HCT116 (cell line): ENCODE measurements around the gene TRIM45.

Experiments
- CEBPB ChIP-seq: IDR thresholded peaks from 2 replicates; pipeline ENCODE4 v1.6.1; 2012; ENCODE audit warnings: low read depth
- CTCF ChIP-seq, 3 experiments: fragments of 200-600 bp in 1 of 3; sonication (generic) in 1 of 3; IDR thresholded peaks in 2 of 3; conservative IDR thresholded peaks in 1 of 3; 2 replicates each; pipeline ENCODE4 v1.5.1; 2012 to 2017; ENCODE audit warnings: low read depth in 2 of 3, low read length in 2 of 3, antibody characterized with exemption in 1 of 3, borderline replicate concordance in 1 of 3, control low read depth in 1 of 3, mild to moderate bottlenecking in 1 of 3, mixed read lengths in 1 of 3, mixed run types in 1 of 3, moderate library complexity in 1 of 3; ENCODE audit not compliant: insufficient read depth in 1 of 3
- EZH2 ChIP-seq: fragments of 200-600 bp; sonication (generic); IDR thresholded peaks from 2 replicates; pipeline ENCODE4 v1.6.1; 2017; ENCODE audit warnings: antibody characterized with exemption, mixed run types
- EZH2phosphoT487 ChIP-seq: fragments of 200-600 bp; IDR thresholded peaks from 2 replicates; pipeline ENCODE4 v1.6.1; 2018; ENCODE audit warnings: antibody characterized with exemption, borderline replicate concordance
- JUND ChIP-seq: IDR thresholded peaks from 2 replicates; pipeline ENCODE4 v1.6.1; 2012
- POLR2A ChIP-seq: IDR thresholded peaks from 2 replicates; pipeline ENCODE4 v1.7.0; 2011; ENCODE audit warnings: borderline replicate concordance; ENCODE audit not compliant: insufficient read depth, insufficient read length; ENCODE audit errors: extremely low read depth
- POLR2AphosphoS5 ChIP-seq: IDR thresholded peaks from 2 replicates; pipeline ENCODE4 v1.6.1; 2011; ENCODE audit warnings: mild to moderate bottlenecking, low read depth, low read length, moderate library complexity
- SIN3A ChIP-seq: IDR thresholded peaks from 2 replicates; pipeline ENCODE4 v1.6.1; 2012; ENCODE audit warnings: low read depth
- SP1 ChIP-seq: IDR thresholded peaks from 2 replicates; pipeline ENCODE4 v1.6.1; 2012; ENCODE audit warnings: low read depth
- YY1 ChIP-seq: IDR thresholded peaks from 2 replicates; pipeline ENCODE4 v1.6.1; 2011; ENCODE audit warnings: low read length, low read depth, moderate library complexity, mild to moderate bottlenecking; ENCODE audit not compliant: insufficient replicate concordance; ENCODE audit errors: extremely low read depth
- ZNF274 ChIP-seq: fragments of 200-500 bp; sonication (Bioruptor generic); IDR thresholded peaks from 2 replicates; pipeline ENCODE4 v1.6.1; 2014; ENCODE audit warnings: mild to moderate bottlenecking, low read depth, low read length, inconsistent platforms
- TF ChIP-seq, protein P1 (sequence below): IDR thresholded peaks from 2 replicates; pipeline ENCODE4 v1.6.1; 2012; ENCODE audit warnings: low read depth

- TF ChIP-seq CTCF (IDR thresholded peaks at IDR 0.05 in 2 of 3, conservative IDR thresholded peaks at IDR 0.05 in 1 of 3; ENCODE audit: borderline replicate concordance in 1 of 3, insufficient read depth in 1 of 3, low read depth in 2 of 3, low read length in 2 of 3) = no peak
- TF ChIP-seq SIN3A = no peak
- TF ChIP-seq POLR2AphosphoS5 = no peak
- TF ChIP-seq POLR2A = no peak
- TF ChIP-seq, protein P1, sequence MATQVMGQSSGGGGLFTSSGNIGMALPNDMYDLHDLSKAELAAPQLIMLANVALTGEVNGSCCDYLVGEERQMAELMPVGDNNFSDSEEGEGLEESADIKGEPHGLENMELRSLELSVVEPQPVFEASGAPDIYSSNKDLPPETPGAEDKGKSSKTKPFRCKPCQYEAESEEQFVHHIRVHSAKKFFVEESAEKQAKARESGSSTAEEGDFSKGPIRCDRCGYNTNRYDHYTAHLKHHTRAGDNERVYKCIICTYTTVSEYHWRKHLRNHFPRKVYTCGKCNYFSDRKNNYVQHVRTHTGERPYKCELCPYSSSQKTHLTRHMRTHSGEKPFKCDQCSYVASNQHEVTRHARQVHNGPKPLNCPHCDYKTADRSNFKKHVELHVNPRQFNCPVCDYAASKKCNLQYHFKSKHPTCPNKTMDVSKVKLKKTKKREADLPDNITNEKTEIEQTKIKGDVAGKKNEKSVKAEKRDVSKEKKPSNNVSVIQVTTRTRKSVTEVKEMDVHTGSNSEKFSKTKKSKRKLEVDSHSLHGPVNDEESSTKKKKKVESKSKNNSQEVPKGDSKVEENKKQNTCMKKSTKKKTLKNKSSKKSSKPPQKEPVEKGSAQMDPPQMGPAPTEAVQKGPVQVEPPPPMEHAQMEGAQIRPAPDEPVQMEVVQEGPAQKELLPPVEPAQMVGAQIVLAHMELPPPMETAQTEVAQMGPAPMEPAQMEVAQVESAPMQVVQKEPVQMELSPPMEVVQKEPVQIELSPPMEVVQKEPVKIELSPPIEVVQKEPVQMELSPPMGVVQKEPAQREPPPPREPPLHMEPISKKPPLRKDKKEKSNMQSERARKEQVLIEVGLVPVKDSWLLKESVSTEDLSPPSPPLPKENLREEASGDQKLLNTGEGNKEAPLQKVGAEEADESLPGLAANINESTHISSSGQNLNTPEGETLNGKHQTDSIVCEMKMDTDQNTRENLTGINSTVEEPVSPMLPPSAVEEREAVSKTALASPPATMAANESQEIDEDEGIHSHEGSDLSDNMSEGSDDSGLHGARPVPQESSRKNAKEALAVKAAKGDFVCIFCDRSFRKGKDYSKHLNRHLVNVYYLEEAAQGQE = no peak
- TF ChIP-seq SP1 = no peak
- TF ChIP-seq EZH2 = no peak
- no peak for TF ChIP-seq EZH2phosphoT487
- no peak for TF ChIP-seq CEBPB
- no peak for TF ChIP-seq YY1
- TF ChIP-seq JUND = no peak
- no peak for TF ChIP-seq ZNF274
Observed at GRCh38 chr1:117130526-117130925, 9.0 kb upstream of the TRIM45 start.
